ENCODE data around the gene BRAT1. TPM values are rescaled to one million over a fixed set of nuclear protein-coding genes. Genes with fewer than 3 reads are reported as not detected.

Gene BRAT1
- total and polyA plus RNA-seq, 2 experiments from 2014 or later = 19.2 to 45.0 TPM

DNA sequence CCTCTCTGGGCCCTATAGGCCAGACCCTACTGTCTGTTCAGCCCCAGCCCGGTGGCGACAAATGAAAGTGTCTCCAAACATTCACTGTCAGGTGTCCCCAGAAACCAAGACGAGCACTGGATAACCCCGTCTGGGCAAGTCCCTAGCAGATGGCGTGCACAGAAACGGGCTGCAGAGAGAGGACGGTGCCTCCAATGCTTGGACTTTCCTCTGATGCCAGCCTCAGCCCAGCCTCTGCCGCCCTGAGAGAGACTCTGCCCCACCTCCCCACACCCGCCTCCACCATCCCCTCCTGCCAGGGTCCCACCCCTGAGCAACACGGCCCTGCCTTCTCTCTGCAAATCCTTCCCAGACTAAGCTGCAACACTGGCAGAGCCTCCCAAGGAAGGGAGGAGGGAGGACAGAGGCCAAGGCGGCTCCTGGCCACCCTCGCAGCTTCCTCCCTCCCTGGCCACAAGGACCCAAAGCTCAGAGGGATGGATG, 43.1 kb downstream of the BRAT1 start:
- no peak for DNase-seq (ENCODE audit: low spot score)
- peaks cover 18% of the 10 kb centered on the region for H3K4me1 ChIP-seq (ENCODE audit: insufficient read depth)
- no peaks in the 10 kb centered on the region for H3K9me3 ChIP-seq (ENCODE audit: low read depth)
- no peaks in the 10 kb centered on the region for H3K27me3 ChIP-seq
- H3K4me3 ChIP-seq = no peak overlapping the region
- no peak overlapping the region for H3K4me2 ChIP-seq
- WGBS (ENCODE audit: low lambda C conversion rate, missing lambda C conversion rate) = 76% methylated on average over 12 of the region's 12 CpGs
- H3K9me2 ChIP-seq (replicated peaks; ENCODE audit: insufficient read depth) = no peaks in the 10 kb centered on the region
- H4K20me1 ChIP-seq (ENCODE audit: insufficient read depth, poor library complexity, severe bottlenecking) = no peaks in the 10 kb centered on the region
- H3K79me2 ChIP-seq = no peaks in the 10 kb centered on the region
- no peak overlapping the region for H2AFZ ChIP-seq
- H3K27ac ChIP-seq = no peak overlapping the region
- no peak for TF ChIP-seq EZH2 (IDR thresholded peaks at IDR 0.05; ENCODE audit: borderline replicate concordance)
- no peaks in the 10 kb centered on the region for H3K36me3 ChIP-seq (replicated peaks; ENCODE audit: insufficient read depth, low read depth)

GRCh38 chr7:2511769-2512168, 43.6 kb downstream of the BRAT1 start:
- H3K79me2 ChIP-seq = no peaks in the 10 kb centered on the region
- no peak for TF ChIP-seq EZH2 (IDR thresholded peaks at IDR 0.05; ENCODE audit: borderline replicate concordance)
- TF ChIP-seq, protein P1, sequence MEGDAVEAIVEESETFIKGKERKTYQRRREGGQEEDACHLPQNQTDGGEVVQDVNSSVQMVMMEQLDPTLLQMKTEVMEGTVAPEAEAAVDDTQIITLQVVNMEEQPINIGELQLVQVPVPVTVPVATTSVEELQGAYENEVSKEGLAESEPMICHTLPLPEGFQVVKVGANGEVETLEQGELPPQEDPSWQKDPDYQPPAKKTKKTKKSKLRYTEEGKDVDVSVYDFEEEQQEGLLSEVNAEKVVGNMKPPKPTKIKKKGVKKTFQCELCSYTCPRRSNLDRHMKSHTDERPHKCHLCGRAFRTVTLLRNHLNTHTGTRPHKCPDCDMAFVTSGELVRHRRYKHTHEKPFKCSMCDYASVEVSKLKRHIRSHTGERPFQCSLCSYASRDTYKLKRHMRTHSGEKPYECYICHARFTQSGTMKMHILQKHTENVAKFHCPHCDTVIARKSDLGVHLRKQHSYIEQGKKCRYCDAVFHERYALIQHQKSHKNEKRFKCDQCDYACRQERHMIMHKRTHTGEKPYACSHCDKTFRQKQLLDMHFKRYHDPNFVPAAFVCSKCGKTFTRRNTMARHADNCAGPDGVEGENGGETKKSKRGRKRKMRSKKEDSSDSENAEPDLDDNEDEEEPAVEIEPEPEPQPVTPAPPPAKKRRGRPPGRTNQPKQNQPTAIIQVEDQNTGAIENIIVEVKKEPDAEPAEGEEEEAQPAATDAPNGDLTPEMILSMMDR (IDR thresholded peaks at IDR 0.05; ENCODE audit: poor library complexity) = no peak
- no peak for TF ChIP-seq EZH2phosphoT487 (IDR thresholded peaks at IDR 0.05; ENCODE audit: low read depth, severe bottlenecking, unreplicated experiment)
- H3K4me2 ChIP-seq = no peak overlapping the region
- H4K20me1 ChIP-seq (ENCODE audit: insufficient read depth, poor library complexity, severe bottlenecking) = no peaks in the 10 kb centered on the region
- H2AFZ ChIP-seq = no peak overlapping the region
- H3K4me3 ChIP-seq = no peak overlapping the region
- no peaks in the 10 kb centered on the region for H3K36me3 ChIP-seq (replicated peaks; ENCODE audit: insufficient read depth, low read depth)
- WGBS (ENCODE audit: low lambda C conversion rate, missing lambda C conversion rate) = 85% methylated on average over 10 of the region's 18 CpGs
- no peaks in the 10 kb centered on the region for H3K27me3 ChIP-seq
- peaks cover 14% of the 10 kb centered on the region for H3K4me1 ChIP-seq (ENCODE audit: insufficient read depth)
- H3K27ac ChIP-seq = no peak overlapping the region
- no peaks in the 10 kb centered on the region for H3K9me2 ChIP-seq (replicated peaks; ENCODE audit: insufficient read depth)
- H3K9me3 ChIP-seq (ENCODE audit: low read depth) = no peaks in the 10 kb centered on the region
- no peak for DNase-seq (ENCODE audit: low spot score)

GRCh38 chr7:2510909-2511768, 44.2 kb downstream of the BRAT1 start:
- 54% methylated on average over 26 of the region's 27 CpGs for WGBS (ENCODE audit: low lambda C conversion rate, missing lambda C conversion rate)
- Histone ChIP-seq H2AFZ (no peak overlapping the region), H3K4me1 (ENCODE audit: insufficient read depth) (peaks cover 9% of the 10 kb centered on the region), H3K27me3 (no peaks in the 10 kb centered on the region), H4K20me1 (ENCODE audit: insufficient read depth, poor library complexity, severe bottlenecking) (no peaks in the 10 kb centered on the region), H3K4me3 (no peak overlapping the region), H3K27ac (no peak overlapping the region), H3K36me3 (replicated peaks; ENCODE audit: insufficient read depth, low read depth) (no peaks in the 10 kb centered on the region), H3K4me2 (no peak overlapping the region), H3K9me2 (replicated peaks; ENCODE audit: insufficient read depth) (no peaks in the 10 kb centered on the region), H3K79me2 (no peaks in the 10 kb centered on the region), H3K9me3 (ENCODE audit: low read depth) (no peaks in the 10 kb centered on the region)
- no peak for DNase-seq (ENCODE audit: low spot score)
- no peak for TF ChIP-seq EZH2 (IDR thresholded peaks at IDR 0.05; ENCODE audit: borderline replicate concordance)
- no peak for TF ChIP-seq EZH2phosphoT487 (IDR thresholded peaks at IDR 0.05; ENCODE audit: low read depth, severe bottlenecking, unreplicated experiment)
- TF ChIP-seq, protein P1 (IDR thresholded peaks at IDR 0.05; ENCODE audit: poor library complexity) = no peak

DNA sequence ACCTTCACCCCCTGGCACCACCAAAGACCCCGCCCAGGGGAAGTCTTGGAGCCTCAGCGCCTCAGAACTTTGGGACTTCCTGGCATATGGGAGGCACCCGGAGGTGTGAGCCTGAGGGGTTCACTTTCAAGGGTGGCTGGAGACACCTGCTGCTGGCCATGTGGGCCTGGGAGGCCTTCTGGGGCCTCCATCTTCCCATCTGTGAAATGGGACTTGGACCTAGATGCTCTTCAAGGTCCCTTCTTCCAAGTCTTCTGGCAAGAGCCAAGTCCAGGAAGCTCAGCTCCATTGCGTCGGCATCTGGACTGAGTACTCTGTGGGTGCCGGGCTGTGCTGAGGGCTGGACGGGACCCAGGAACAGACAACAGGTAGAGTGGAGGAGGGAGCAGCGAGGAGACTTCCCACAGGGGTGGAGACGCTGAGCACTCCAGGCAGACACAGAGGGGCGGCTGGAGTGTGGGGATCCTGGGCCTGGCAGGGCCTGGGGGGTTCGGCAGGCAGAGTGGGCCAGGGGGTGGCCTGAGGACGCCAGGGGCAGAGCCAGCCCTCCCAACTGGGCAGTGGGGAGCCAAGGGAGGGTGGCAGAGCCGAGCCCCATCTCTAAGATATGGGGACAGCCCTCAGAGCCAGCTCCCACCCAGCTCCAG, 45.1 kb downstream of the BRAT1 start:
- Histone ChIP-seq H3K9me2 (replicated peaks; ENCODE audit: insufficient read depth) (no peaks in the 10 kb centered on the region), H2AFZ (no peak overlapping the region), H3K27me3 (no peaks in the 10 kb centered on the region), H3K4me2 (no peak overlapping the region), H4K20me1 (ENCODE audit: insufficient read depth, poor library complexity, severe bottlenecking) (no peaks in the 10 kb centered on the region), H3K9me3 (ENCODE audit: low read depth) (no peaks in the 10 kb centered on the region), H3K27ac (no peak overlapping the region), H3K36me3 (replicated peaks; ENCODE audit: insufficient read depth, low read depth) (no peaks in the 10 kb centered on the region), H3K79me2 (no peaks in the 10 kb centered on the region), H3K4me1 (ENCODE audit: insufficient read depth) (peaks cover 9% of the 10 kb centered on the region), H3K4me3 (no peak overlapping the region)
- DNase-seq (ENCODE audit: low spot score) = no peak
- TF ChIP-seq, protein P1 (IDR thresholded peaks at IDR 0.05; ENCODE audit: poor library complexity) = no peak
- no peak for TF ChIP-seq EZH2phosphoT487 (IDR thresholded peaks at IDR 0.05; ENCODE audit: low read depth, severe bottlenecking, unreplicated experiment)
- TF ChIP-seq EZH2 (IDR thresholded peaks at IDR 0.05; ENCODE audit: borderline replicate concordance) = no peak
- WGBS (ENCODE audit: low lambda C conversion rate, missing lambda C conversion rate) = 92% methylated on average over 11 of the region's 13 CpGs

Data from hepatocyte (in vitro differentiated cells).